MM.1S (cell line): ENCODE measurements around the gene F12.
A peak's percentile ranks its signal among the peaks of the same experiment; 100 is the strongest.

Experiments used
- DNase-seq: peaks from one replicate; pipeline ENCODE4 v3.0.0-alpha.2; 2015
- H2AFZ ChIP-seq: fragments of 300-600 bp; sonication (generic); 2 replicates; pipeline ENCODE4 v1.6.0; 2016; ENCODE audit warnings: antibody characterized with exemption, low read length
- H3F3A ChIP-seq: fragments of 300-600 bp; sonication (generic); 2 replicates; pipeline ENCODE4 v1.6.1; 2016; ENCODE audit warnings: mild to moderate bottlenecking, antibody characterized with exemption, low read length, moderate library complexity, mixed read lengths; ENCODE audit not compliant: insufficient read depth
- H3K27ac ChIP-seq: fragments of 300-600 bp; sonication (generic); 2 replicates; pipeline ENCODE4 v1.5.1; 2016; ENCODE audit warnings: mild to moderate bottlenecking, low read length
- H3K27me3 ChIP-seq: fragments of 300-600 bp; sonication (generic); replicated peaks from 2 replicates; pipeline ENCODE4 v1.6.0; 2016; ENCODE audit warnings: low read length; ENCODE audit not compliant: insufficient read depth
- H3K36me3 ChIP-seq: fragments of 300-600 bp; sonication (generic); replicated peaks from 2 replicates; pipeline ENCODE4 v1.6.1; 2016; ENCODE audit warnings: mild to moderate bottlenecking, low read length, mixed read lengths; ENCODE audit not compliant: insufficient read depth
- H3K4me1 ChIP-seq: fragments of 300-600 bp; sonication (generic); 2 replicates; pipeline ENCODE4 v1.6.1; 2016; ENCODE audit warnings: low read length, mixed read lengths
- H3K4me2 ChIP-seq: fragments of 300-600 bp; sonication (generic); 2 replicates; pipeline ENCODE4 v1.6.0; 2016; ENCODE audit warnings: low read depth, low read length
- H3K4me3 ChIP-seq: fragments of 300-600 bp; sonication (generic); 2 replicates; pipeline ENCODE4 v1.5.1; 2016; ENCODE audit warnings: low read length, mixed read lengths
- H3K79me2 ChIP-seq: fragments of 300-600 bp; sonication (generic); 2 replicates; pipeline ENCODE4 v1.6.1; 2016; ENCODE audit warnings: mixed run types, low read length, mixed read lengths
- H3K9ac ChIP-seq: fragments of 300-600 bp; sonication (generic); 2 replicates; pipeline ENCODE4 v1.6.1; 2016; ENCODE audit warnings: low read length, mixed read lengths
- H3K9me2 ChIP-seq: fragments of 300-600 bp; sonication (generic); replicated peaks from 2 replicates; pipeline ENCODE4 v1.6.1; 2016; ENCODE audit warnings: mild to moderate bottlenecking, low read length, mixed read lengths; ENCODE audit not compliant: insufficient read depth
- H3K9me3 ChIP-seq: fragments of 300-600 bp; sonication (generic); replicated peaks from 2 replicates; pipeline ENCODE4 v1.6.1; 2016; ENCODE audit warnings: mild to moderate bottlenecking, low read length, mixed read lengths; ENCODE audit not compliant: insufficient read depth
- H4K20me1 ChIP-seq: fragments of 300-600 bp; sonication (generic); 2 replicates; pipeline ENCODE4 v1.6.1; 2016; ENCODE audit warnings: mild to moderate bottlenecking, low read length, moderate library complexity, mixed read lengths; ENCODE audit not compliant: insufficient read depth
- EZH2 ChIP-seq: fragments of 300-600 bp; sonication (generic); optimal IDR thresholded peaks from 2 replicates; pipeline ENCODE3; 2017; ENCODE audit warnings: low read depth, mild to moderate bottlenecking, antibody characterized with exemption, low read length, mixed read lengths
- EZH2phosphoT487 ChIP-seq: fragments of 300-600 bp; sonication (generic); IDR thresholded peaks from 2 replicates; pipeline ENCODE4 v1.6.1; 2018; ENCODE audit warnings: antibody characterized with exemption, low read length
- TF ChIP-seq, protein P1 (sequence below): fragments of 300-600 bp; sonication (generic); IDR thresholded peaks from 2 replicates; pipeline ENCODE4 v1.5.1; 2016; ENCODE audit warnings: antibody characterized with exemption, low read length, mixed read lengths

The F12 gene

DNA sequence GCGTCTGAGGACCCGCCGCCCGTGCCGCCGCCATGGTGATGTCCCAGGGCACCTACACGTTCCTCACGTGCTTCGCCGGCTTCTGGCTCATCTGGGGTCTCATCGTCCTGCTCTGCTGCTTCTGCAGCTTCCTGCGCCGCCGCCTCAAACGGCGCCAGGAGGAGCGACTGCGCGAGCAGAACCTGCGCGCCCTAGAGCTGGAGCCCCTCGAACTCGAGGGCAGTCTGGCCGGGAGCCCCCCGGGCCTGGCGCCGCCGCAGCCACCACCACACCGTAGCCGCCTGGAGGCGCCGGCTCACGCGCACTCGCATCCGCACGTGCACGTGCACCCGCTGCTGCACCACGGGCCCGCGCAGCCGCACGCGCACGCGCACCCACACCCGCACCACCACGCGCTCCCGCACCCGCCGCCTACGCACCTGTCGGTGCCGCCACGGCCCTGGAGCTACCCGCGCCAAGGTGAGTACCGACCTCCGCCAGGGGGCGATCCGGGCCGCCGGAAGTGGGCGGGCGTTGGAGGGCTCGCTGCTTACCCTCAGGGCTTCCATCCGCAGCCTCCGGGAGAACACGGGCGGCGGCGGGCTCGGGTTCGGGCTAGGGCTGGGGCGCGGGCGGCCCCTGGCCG is 45.8 kb upstream of the F12 start:
- no peaks in the 10 kb centered on the region for H3K9me2 ChIP-seq
- no peaks in the 10 kb centered on the region for H3K36me3 ChIP-seq
- peaks cover 15% of the 10 kb centered on the region for H3F3A ChIP-seq
- H3K4me1 ChIP-seq: peaks cover 17% of the 10 kb centered on the region
- peak overlapping the region; percentile 79 for H2AFZ ChIP-seq
- H4K20me1 ChIP-seq: no peaks in the 10 kb centered on the region
- H3K79me2 ChIP-seq: no peaks in the 10 kb centered on the region; the same call in 1 of the 2 replicates
- peak overlapping the region; percentile 78 for H3K27ac ChIP-seq
- no peaks in the 10 kb centered on the region for H3K9me3 ChIP-seq
- H3K27me3 ChIP-seq: peaks cover 11% of the 10 kb centered on the region
- H3K4me2 ChIP-seq: peak overlapping the region; percentile 97
- DNase-seq: peak; percentile 93
- H3K4me3 ChIP-seq: peak overlapping the region; percentile 76
- TF ChIP-seq, protein P1, sequence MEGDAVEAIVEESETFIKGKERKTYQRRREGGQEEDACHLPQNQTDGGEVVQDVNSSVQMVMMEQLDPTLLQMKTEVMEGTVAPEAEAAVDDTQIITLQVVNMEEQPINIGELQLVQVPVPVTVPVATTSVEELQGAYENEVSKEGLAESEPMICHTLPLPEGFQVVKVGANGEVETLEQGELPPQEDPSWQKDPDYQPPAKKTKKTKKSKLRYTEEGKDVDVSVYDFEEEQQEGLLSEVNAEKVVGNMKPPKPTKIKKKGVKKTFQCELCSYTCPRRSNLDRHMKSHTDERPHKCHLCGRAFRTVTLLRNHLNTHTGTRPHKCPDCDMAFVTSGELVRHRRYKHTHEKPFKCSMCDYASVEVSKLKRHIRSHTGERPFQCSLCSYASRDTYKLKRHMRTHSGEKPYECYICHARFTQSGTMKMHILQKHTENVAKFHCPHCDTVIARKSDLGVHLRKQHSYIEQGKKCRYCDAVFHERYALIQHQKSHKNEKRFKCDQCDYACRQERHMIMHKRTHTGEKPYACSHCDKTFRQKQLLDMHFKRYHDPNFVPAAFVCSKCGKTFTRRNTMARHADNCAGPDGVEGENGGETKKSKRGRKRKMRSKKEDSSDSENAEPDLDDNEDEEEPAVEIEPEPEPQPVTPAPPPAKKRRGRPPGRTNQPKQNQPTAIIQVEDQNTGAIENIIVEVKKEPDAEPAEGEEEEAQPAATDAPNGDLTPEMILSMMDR: peak; percentile 71
- no peak for TF ChIP-seq EZH2phosphoT487
- H3K9ac ChIP-seq: peak overlapping the region; percentile 87

- Histone ChIP-seq H3K9me3 (no peaks in the 10 kb centered on the region), H3K4me1 (peaks cover 17% of the 10 kb centered on the region), H3K9ac (peak overlapping the region; percentile 87), H4K20me1 (no peaks in the 10 kb centered on the region), H2AFZ (peak overlapping the region; percentile 79), H3K36me3 (no peaks in the 10 kb centered on the region), H3K27ac (peak overlapping the region; percentile 78), H3K9me2 (no peaks in the 10 kb centered on the region), H3K79me2 (no peaks in the 10 kb centered on the region; the same call in 1 of the 2 replicates), H3K27me3 (peaks cover 6% of the 10 kb centered on the region; the same call in 1 of the 2 replicates), H3F3A (peaks cover 15% of the 10 kb centered on the region), H3K4me2 (peak overlapping the region; percentile 97), H3K4me3 (peak overlapping the region; percentile 76)
- DNase-seq: peak; percentile 91
- TF ChIP-seq EZH2phosphoT487: no peak
- TF ChIP-seq, protein P1: peak; percentile 86
- no peak for TF ChIP-seq EZH2
These were observed 45.2 kb upstream of the F12 start for GRCh38 chr5:177454397-177455035.

- Histone ChIP-seq H3K4me1 (peaks cover 17% of the 10 kb centered on the region), H4K20me1 (no peaks in the 10 kb centered on the region), H3K27ac (no peak overlapping the region), H3K27me3 (0 out of 2 replicates have a peak, but pooled peaks cover under 1% of the 10 kb centered on the region), H3K36me3 (no peaks in the 10 kb centered on the region), H3K4me3 (peak overlapping the region; percentile 76), H3K9ac (peak overlapping the region; percentile 43; the same call in 1 of the 2 replicates), H2AFZ (no peak overlapping the region), H3F3A (peaks cover 15% of the 10 kb centered on the region), H3K4me2 (peak overlapping the region; percentile 97), H3K9me3 (no peaks in the 10 kb centered on the region), H3K79me2 (no peaks in the 10 kb centered on the region; the same call in 1 of the 2 replicates), H3K9me2 (no peaks in the 10 kb centered on the region)
- DNase-seq: no peak
- TF ChIP-seq EZH2 (no peak), EZH2phosphoT487 (no peak)
- TF ChIP-seq, protein P1: no peak
These were observed 44.6 kb upstream of the F12 start for GRCh38 chr5:177453852-177454396.
